Astrocyte (in vitro differentiated cells and primary cell): ENCODE results near the gene PLB1. TPM values are rescaled to one million over a fixed set of nuclear protein-coding genes. Genes with fewer than 3 reads are reported as not detected.
A peak's percentile ranks its signal among the peaks of the same experiment; 100 is the strongest.

Experiments
- DNase-seq: peaks from one replicate; pipeline ENCODE4 v3.0.0-alpha.2; 2010; ENCODE audit warnings: low read depth
- FAIRE-seq: peaks from 2 replicates; lab custom pipeline; 2011; peaks lifted over from hg19 to GRCh38; lab: Jason Lieb, UNC
- H2AFZ ChIP-seq: 2 replicates; pipeline ENCODE4 v1.6.0; 2012; ENCODE audit warnings: low read depth, low read length, inconsistent platforms
- H3K27ac ChIP-seq: 2 replicates; pipeline ENCODE4 v1.5.1; 2011; ENCODE audit warnings: low read depth, low read length, inconsistent platforms
- H3K27me3 ChIP-seq: 2 replicates; pipeline ENCODE4 v1.6.0; 2011; ENCODE audit warnings: low read length, inconsistent platforms; ENCODE audit not compliant: insufficient read depth
- H3K36me3 ChIP-seq: 2 replicates; pipeline ENCODE4 v1.5.1; 2011; ENCODE audit warnings: low read length, inconsistent platforms; ENCODE audit not compliant: insufficient read depth
- H3K4me1 ChIP-seq: 2 replicates; pipeline ENCODE4 v1.5.1; 2011; ENCODE audit warnings: low read length, inconsistent platforms; ENCODE audit not compliant: insufficient read depth
- H3K4me2 ChIP-seq: 2 replicates; pipeline ENCODE4 v1.6.0; 2012; ENCODE audit warnings: low read length, inconsistent platforms
- H3K4me3 ChIP-seq: 2 replicates; pipeline ENCODE4 v1.5.1; 2011; ENCODE audit warnings: low read depth, mild to moderate bottlenecking, low read length, inconsistent platforms; ENCODE audit not compliant: insufficient read depth
- H3K79me2 ChIP-seq: 2 replicates; pipeline ENCODE4 v1.6.0; 2012; ENCODE audit warnings: mild to moderate bottlenecking, low read length, inconsistent platforms; ENCODE audit not compliant: insufficient read depth
- H3K9ac ChIP-seq: 2 replicates; pipeline ENCODE4 v1.6.0; 2012; ENCODE audit warnings: mild to moderate bottlenecking, low read length, inconsistent platforms
- H3K9me3 ChIP-seq: 2 replicates; pipeline ENCODE4 v1.5.1; 2012; ENCODE audit warnings: low read depth, mild to moderate bottlenecking, low read length, inconsistent platforms; ENCODE audit not compliant: insufficient read depth
- H4K20me1 ChIP-seq: 2 replicates; pipeline ENCODE4 v1.6.0; 2012; ENCODE audit warnings: low read length, inconsistent platforms; ENCODE audit not compliant: insufficient read depth
- H3K27ac Mint-ChIP-seq: one replicate; pipeline ENCODE4 v1.8.0; 2021; ENCODE audit warnings: mild to moderate bottlenecking, mixed read lengths; ENCODE audit not compliant: unreplicated experiment
- H3K27me3 Mint-ChIP-seq: one replicate; pipeline ENCODE4 v1.8.0; 2021; ENCODE audit warnings: low read depth, mixed read lengths; ENCODE audit not compliant: unreplicated experiment
- H3K36me3 Mint-ChIP-seq: one replicate; pipeline ENCODE4 v1.8.0; 2021; ENCODE audit warnings: low read depth, mixed read lengths; ENCODE audit not compliant: unreplicated experiment
- H3K4me1 Mint-ChIP-seq: one replicate; pipeline ENCODE4 v1.8.0; 2021; ENCODE audit warnings: low read depth, mixed read lengths; ENCODE audit not compliant: unreplicated experiment
- H3K4me3 Mint-ChIP-seq: one replicate; pipeline ENCODE4 v1.8.0; 2021; ENCODE audit warnings: mild to moderate bottlenecking, moderate library complexity, mixed read lengths; ENCODE audit not compliant: unreplicated experiment
- H3K9me3 Mint-ChIP-seq: one replicate; pipeline ENCODE4 v1.8.0; 2021; ENCODE audit warnings: mild to moderate bottlenecking, mixed read lengths; ENCODE audit not compliant: unreplicated experiment
- EZH2 ChIP-seq: IDR thresholded peaks from 2 replicates; pipeline ENCODE4 v1.6.1; 2012; ENCODE audit warnings: mild to moderate bottlenecking, low read length, inconsistent platforms; ENCODE audit not compliant: insufficient read depth
- total RNA-seq: library from RNA; stranded (reverse); gene quantifications from 2 replicates; pipeline ENCODE4 v1.2.1, GENCODE V29; 2021
- TF ChIP-seq, protein P1 (sequence below): IDR thresholded peaks from 2 replicates; pipeline ENCODE4 v1.5.1; 2011; ENCODE audit warnings: low read depth, mild to moderate bottlenecking, inconsistent platforms, low read length, moderate library complexity; ENCODE audit not compliant: insufficient read depth

The PLB1 gene
- total RNA-seq, 1 donor from 2014 or later, result 0.98 TPM

DNA sequence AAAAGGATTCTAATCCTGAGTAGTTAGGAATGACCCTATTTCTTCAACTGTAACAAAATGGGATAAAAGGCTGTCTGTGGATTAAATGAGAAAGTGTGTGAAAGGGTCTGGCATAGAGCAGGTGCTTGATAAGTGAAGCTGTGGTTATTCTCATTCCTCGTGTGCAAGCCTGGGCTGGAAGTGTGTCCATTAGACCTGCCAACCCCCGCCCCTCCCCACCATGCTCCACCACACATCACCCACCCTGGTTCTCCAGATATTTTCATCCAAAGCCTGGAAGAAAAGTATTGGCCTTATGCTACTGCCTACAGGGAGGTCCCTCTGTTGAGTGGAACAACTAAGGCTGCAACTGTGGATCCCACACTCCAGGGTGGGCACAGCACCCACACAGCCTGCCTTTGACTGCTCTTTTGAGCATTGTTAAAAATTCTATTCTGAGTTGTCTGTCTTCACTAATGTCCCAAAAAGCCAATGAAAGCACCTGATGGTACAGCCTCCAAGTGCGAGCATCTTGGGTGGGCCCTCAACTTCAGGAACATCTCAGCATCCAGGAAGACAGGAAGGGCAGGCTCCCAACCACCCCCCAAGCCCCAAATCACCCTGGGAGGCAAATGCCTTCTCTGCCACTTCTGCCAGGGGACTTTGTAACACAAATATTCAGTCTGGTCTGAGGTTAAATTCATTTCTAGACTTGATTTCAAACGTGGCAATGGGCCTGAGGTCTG lies 153.0 kb downstream of the PLB1 start:
- Histone ChIP-seq H3K9ac (no peak overlapping the region), H3K27ac (no peak overlapping the region), H3K79me2 (no peaks in the 10 kb centered on the region), H3K4me3 (no peak overlapping the region), H3K4me2 (peak overlapping the region; percentile 35), H4K20me1 (no peaks in the 10 kb centered on the region), H2AFZ (no peak overlapping the region), H3K9me3 (no peaks in the 10 kb centered on the region), H3K4me1 (peaks cover 22% of the 10 kb centered on the region), H3K27me3 (no peaks in the 10 kb centered on the region), H3K36me3 (no peaks in the 10 kb centered on the region)
- Mint-ChIP-seq H3K27ac (peak overlapping the region; percentile 54), H3K27me3 (no peaks in the 10 kb centered on the region), H3K4me3 (no peak overlapping the region), H3K4me1 (peaks cover 34% of the 10 kb centered on the region), H3K36me3 (no peaks in the 10 kb centered on the region), H3K9me3 (no peaks in the 10 kb centered on the region)
- FAIRE-seq (no peak), DNase-seq (no peak)
- TF ChIP-seq EZH2, result no peak
- TF ChIP-seq, protein P1, sequence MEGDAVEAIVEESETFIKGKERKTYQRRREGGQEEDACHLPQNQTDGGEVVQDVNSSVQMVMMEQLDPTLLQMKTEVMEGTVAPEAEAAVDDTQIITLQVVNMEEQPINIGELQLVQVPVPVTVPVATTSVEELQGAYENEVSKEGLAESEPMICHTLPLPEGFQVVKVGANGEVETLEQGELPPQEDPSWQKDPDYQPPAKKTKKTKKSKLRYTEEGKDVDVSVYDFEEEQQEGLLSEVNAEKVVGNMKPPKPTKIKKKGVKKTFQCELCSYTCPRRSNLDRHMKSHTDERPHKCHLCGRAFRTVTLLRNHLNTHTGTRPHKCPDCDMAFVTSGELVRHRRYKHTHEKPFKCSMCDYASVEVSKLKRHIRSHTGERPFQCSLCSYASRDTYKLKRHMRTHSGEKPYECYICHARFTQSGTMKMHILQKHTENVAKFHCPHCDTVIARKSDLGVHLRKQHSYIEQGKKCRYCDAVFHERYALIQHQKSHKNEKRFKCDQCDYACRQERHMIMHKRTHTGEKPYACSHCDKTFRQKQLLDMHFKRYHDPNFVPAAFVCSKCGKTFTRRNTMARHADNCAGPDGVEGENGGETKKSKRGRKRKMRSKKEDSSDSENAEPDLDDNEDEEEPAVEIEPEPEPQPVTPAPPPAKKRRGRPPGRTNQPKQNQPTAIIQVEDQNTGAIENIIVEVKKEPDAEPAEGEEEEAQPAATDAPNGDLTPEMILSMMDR, result no peak

DNA sequence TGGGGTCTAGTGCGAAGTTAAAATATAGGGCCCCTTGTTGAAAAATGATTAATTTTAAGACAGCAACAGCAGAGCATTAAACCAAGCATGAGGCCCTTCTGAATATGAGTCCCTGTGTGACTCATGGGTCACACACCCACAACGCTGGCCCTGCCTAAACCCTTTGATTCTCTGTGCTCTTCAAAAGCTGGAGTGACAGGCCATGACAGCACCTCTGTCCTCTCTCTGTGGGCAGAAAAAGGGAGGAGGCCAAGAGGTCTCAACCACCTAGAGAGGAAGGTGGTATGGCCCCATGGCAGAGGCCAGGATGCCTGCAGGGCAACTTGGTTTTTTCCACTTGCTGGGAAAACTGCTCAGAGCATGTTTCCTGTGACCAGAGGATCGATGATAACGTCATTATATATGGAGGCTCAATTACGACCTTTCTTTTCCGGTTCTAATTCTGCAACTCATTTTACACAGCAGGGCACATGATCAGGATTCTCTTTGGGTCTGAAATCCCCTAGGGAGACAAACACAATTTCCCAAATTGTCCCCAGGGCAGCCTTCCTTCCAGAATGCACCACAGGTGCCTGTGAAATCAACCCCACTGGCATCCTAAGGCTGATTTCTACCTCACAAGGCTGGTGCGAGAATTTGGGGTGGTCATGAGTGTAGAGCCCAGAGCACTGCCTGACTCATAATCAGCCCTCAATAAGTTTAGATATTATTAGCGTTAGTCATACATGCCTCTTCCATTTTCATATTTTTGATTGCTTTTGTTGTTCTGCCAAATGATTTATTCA lies 153.8 kb downstream of the PLB1 start:
- H3K9ac ChIP-seq, result no peak overlapping the region
- H3K27me3 Mint-ChIP-seq, result no peaks in the 10 kb centered on the region
- DNase-seq (no peak), FAIRE-seq (no peak)
- peak overlapping the region; percentile 54 for H3K27ac Mint-ChIP-seq
- no peaks in the 10 kb centered on the region for H3K9me3 Mint-ChIP-seq
- no peaks in the 10 kb centered on the region for H4K20me1 ChIP-seq
- H3K36me3 ChIP-seq, result no peaks in the 10 kb centered on the region
- no peaks in the 10 kb centered on the region for H3K9me3 ChIP-seq
- TF ChIP-seq, protein P1, result no peak
- TF ChIP-seq EZH2, result no peak
- peak overlapping the region; percentile 32 for H3K27ac ChIP-seq
- peaks cover 15% of the 10 kb centered on the region for H3K4me1 ChIP-seq
- H3K4me3 ChIP-seq, result no peak overlapping the region
- peaks cover 38% of the 10 kb centered on the region for H3K4me1 Mint-ChIP-seq
- no peaks in the 10 kb centered on the region for H3K27me3 ChIP-seq
- no peak overlapping the region for H2AFZ ChIP-seq
- H3K79me2 ChIP-seq, result no peaks in the 10 kb centered on the region
- no peaks in the 10 kb centered on the region for H3K36me3 Mint-ChIP-seq
- peak overlapping the region; percentile 35 for H3K4me2 ChIP-seq
- H3K4me3 Mint-ChIP-seq, result no peak overlapping the region

DNA sequence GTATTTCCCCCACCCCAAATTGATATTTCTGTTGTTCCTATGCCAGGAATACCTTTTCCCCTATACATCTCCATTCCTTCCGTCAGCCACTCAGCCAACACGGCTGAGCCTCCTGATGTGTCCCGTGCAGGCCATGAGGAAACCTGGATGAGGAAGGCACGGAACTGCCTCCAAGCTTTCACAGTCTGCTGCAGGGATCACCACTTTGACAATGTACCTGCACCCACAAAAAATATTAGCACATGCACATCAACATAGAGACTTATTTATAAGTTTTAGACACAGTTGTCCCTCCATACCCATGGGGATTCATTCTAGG lies 154.4 kb downstream of the PLB1 start:
- Histone ChIP-seq H3K9ac (no peak overlapping the region), H3K4me2 (no peak overlapping the region), H3K4me3 (no peak overlapping the region), H3K9me3 (no peaks in the 10 kb centered on the region), H3K79me2 (no peaks in the 10 kb centered on the region), H3K27ac (no peak overlapping the region), H3K4me1 (peaks cover 15% of the 10 kb centered on the region), H2AFZ (no peak overlapping the region), H4K20me1 (no peaks in the 10 kb centered on the region), H3K27me3 (no peaks in the 10 kb centered on the region), H3K36me3 (no peaks in the 10 kb centered on the region)
- Mint-ChIP-seq H3K4me3 (no peak overlapping the region), H3K27me3 (no peaks in the 10 kb centered on the region), H3K27ac (peak overlapping the region; percentile 4), H3K36me3 (no peaks in the 10 kb centered on the region), H3K4me1 (peaks cover 41% of the 10 kb centered on the region), H3K9me3 (no peaks in the 10 kb centered on the region)
- DNase-seq (no peak), FAIRE-seq (no peak)
- TF ChIP-seq, protein P1, result no peak
- no peak for TF ChIP-seq EZH2
